Osteoblast (primary cell): ENCODE results near the gene AUH. TPM values are rescaled to one million over a fixed set of nuclear protein-coding genes. Genes with fewer than 3 reads are reported as not detected.

ENCODE experiments used
- DNase-seq: peaks from one replicate; pipeline ENCODE4 v3.0.0; 2011; ENCODE audit warnings: low spot score, mixed read lengths; ENCODE audit not compliant: insufficient read length; ENCODE audit errors: missing footprints
- H2AFZ ChIP-seq: 2 replicates; pipeline ENCODE4 v1.6.0; 2011; ENCODE audit warnings: mild to moderate bottlenecking, low read length
- H3K27ac ChIP-seq: 2 replicates; pipeline ENCODE4 v1.5.1; 2011; ENCODE audit warnings: mild to moderate bottlenecking, low read depth, low read length, moderate library complexity
- H3K27me3 ChIP-seq: 2 replicates; pipeline ENCODE4 v1.6.0; 2012; ENCODE audit warnings: mild to moderate bottlenecking, control low read depth, inconsistent platforms, low read length, moderate library complexity; ENCODE audit not compliant: insufficient read depth
- H3K36me3 ChIP-seq: 2 replicates; pipeline ENCODE4 v1.5.1; 2011; ENCODE audit warnings: mild to moderate bottlenecking, low read length, control low read depth, moderate library complexity; ENCODE audit not compliant: insufficient read depth
- H3K4me1 ChIP-seq: 2 replicates; pipeline ENCODE4 v1.5.1; 2011; ENCODE audit warnings: mild to moderate bottlenecking, low read length, control low read depth, moderate library complexity; ENCODE audit not compliant: insufficient read depth
- H3K4me2 ChIP-seq: 2 replicates; pipeline ENCODE4 v1.6.0; 2011; ENCODE audit warnings: mild to moderate bottlenecking, low read length; ENCODE audit not compliant: insufficient read depth
- H3K4me3 ChIP-seq: fragments of 200-600 bp; sonication (generic); 3 replicates; pipeline ENCODE4 v1.5.1; 2012; ENCODE audit warnings: mild to moderate bottlenecking, low read length, inconsistent platforms; ENCODE audit not compliant: insufficient read depth
- H3K79me2 ChIP-seq: 2 replicates; pipeline ENCODE4 v1.6.0; 2012; ENCODE audit warnings: mild to moderate bottlenecking, low read length, control low read depth, inconsistent platforms; ENCODE audit not compliant: insufficient read depth
- H3K9me3 ChIP-seq: 2 replicates; pipeline ENCODE4 v1.5.1; 2011; ENCODE audit warnings: low read depth, low read length, control low read depth
- H4K20me1 ChIP-seq: 2 replicates; pipeline ENCODE4 v1.6.0; 2012; ENCODE audit warnings: mild to moderate bottlenecking, low read length, control low read depth; ENCODE audit not compliant: insufficient read depth
- CTCF ChIP-seq: IDR thresholded peaks from 2 replicates; pipeline ENCODE4 v1.5.1; 2011; ENCODE audit warnings: mild to moderate bottlenecking, low read depth, low read length, moderate library complexity; ENCODE audit errors: extremely low read depth
- total RNA-seq: library from RNA; depleted of rRNA; stranded (reverse); fragments of >200 nt; gene quantifications from 2 replicates; pipeline ENCODE4 v1.2.3, GENCODE V29; 2012

Gene AUH
- total RNA-seq, 1 donor = 17.0 TPM

DNA sequence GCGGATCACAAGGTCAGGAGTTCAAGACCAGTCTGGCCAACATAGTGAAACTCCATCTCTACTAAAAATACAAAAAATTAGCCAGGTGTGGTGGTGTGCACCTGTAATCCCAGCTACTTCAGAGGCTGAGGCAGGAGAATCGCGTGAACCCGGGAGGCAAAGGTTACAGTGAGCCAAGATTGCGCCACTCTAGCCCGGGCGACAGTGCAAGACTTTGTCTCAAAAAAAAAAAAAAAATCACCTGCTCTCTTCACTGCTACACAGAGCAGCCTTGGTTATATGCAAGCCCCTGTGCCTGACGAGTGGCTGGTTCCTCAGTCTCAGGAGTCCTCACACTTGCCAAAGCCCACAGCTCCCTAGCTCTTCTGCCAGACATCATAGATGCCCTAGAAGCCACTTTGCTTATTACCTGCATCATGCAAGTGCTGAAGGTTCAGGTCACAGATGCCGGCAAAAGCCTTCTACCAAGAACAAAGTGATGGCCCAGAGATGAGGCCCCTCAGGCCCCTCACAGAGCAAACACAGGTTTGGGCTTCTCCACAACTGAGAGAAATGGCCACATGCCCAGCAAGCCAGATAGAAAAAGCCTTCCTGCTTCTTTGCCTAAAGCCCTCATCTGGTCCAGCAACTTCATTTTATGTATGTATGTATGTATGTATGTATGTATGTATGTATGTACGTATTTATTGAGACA is 176.4 kb downstream of the AUH start:
- Histone ChIP-seq H3K9me3 (no peaks in the 10 kb centered on the region), H3K4me1 (peaks cover 18% of the 10 kb centered on the region), H3K36me3 (no peaks in the 10 kb centered on the region), H3K4me3 (no peak overlapping the region), H3K27me3 (no peaks in the 10 kb centered on the region), H4K20me1 (no peaks in the 10 kb centered on the region), H3K27ac (no peak overlapping the region), H3K79me2 (no peaks in the 10 kb centered on the region), H2AFZ (no peak overlapping the region), H3K4me2 (no peak overlapping the region)
- DNase-seq = no peak
- TF ChIP-seq CTCF = no peak

DNA sequence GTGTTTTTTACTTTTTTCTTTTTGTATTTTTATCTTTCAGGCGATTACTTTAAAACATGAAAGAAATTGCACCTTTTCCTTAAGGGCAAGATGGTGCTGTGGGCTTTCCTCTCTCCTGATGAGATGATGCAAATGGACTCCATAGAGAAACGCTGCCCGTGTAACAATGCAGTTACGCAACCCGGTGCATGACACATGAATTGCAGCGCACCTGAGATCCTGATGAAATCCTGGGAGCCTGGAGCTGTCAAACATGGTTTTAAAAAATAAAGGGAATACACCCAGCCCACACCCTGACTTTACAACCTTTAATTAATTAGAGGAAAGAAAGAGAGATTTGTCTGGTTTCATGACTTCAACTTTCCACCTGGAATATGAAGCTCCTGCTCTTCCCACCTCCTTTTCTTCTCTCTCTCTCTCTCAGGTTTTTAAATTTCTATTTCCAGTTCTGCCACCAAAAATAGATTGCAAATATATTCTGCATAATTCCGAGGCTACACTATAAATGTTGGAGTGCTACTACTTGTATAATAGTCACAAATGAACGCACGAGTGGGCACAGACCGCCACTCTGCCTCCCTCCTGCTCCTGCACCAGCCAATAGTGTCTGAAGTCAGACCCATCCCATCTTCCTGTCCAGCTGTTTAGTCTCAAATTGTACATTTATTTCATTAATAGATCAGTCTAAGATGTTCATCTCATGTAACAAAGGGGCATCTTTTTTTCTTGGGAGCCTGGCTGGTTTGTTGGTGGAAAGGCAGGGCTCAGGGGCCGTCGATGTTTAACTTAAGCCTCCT is 179.1 kb downstream of the AUH start:
- Histone ChIP-seq H3K4me3 (no peak overlapping the region), H4K20me1 (no peaks in the 10 kb centered on the region), H3K27me3 (no peaks in the 10 kb centered on the region), H3K4me2 (no peak overlapping the region), H3K4me1 (peaks cover 19% of the 10 kb centered on the region), H3K9me3 (no peaks in the 10 kb centered on the region), H3K79me2 (no peaks in the 10 kb centered on the region), H3K27ac (no peak overlapping the region), H2AFZ (no peak overlapping the region), H3K36me3 (no peaks in the 10 kb centered on the region)
- no peak for TF ChIP-seq CTCF
- no peak for DNase-seq

- DNase-seq = no peak
- no peaks in the 10 kb centered on the region for H3K27me3 ChIP-seq
- no peaks in the 10 kb centered on the region for H3K9me3 ChIP-seq
- no peak overlapping the region for H3K27ac ChIP-seq
- peaks cover 8% of the 10 kb centered on the region for H3K4me1 ChIP-seq
- H3K36me3 ChIP-seq = no peaks in the 10 kb centered on the region
- no peaks in the 10 kb centered on the region for H4K20me1 ChIP-seq
- H3K4me2 ChIP-seq = no peak overlapping the region
- no peaks in the 10 kb centered on the region for H3K79me2 ChIP-seq
- no peak overlapping the region for H3K4me3 ChIP-seq
- no peak for TF ChIP-seq CTCF
- no peak overlapping the region for H2AFZ ChIP-seq
Observed at GRCh38 chr9:91181541-91181940, 180.2 kb downstream of the AUH start.

GRCh38 chr9:91180930-91181268 is 180.8 kb downstream of the AUH start:
- H2AFZ ChIP-seq = no peak overlapping the region
- H3K4me2 ChIP-seq = no peak overlapping the region
- no peaks in the 10 kb centered on the region for H3K9me3 ChIP-seq
- H4K20me1 ChIP-seq = no peaks in the 10 kb centered on the region
- no peaks in the 10 kb centered on the region for H3K36me3 ChIP-seq
- no peak overlapping the region for H3K4me3 ChIP-seq
- H3K27ac ChIP-seq = no peak overlapping the region
- no peak for DNase-seq
- no peaks in the 10 kb centered on the region for H3K27me3 ChIP-seq
- TF ChIP-seq CTCF = no peak
- H3K4me1 ChIP-seq = peaks cover 8% of the 10 kb centered on the region
- H3K79me2 ChIP-seq = no peaks in the 10 kb centered on the region
